GM23248 (cell line): ENCODE measurements around the gene RHOT2. TPM values are rescaled to one million over a fixed set of nuclear protein-coding genes. Genes with fewer than 3 reads are reported as not detected.

ENCODE experiments used
- DNase-seq: peaks from one replicate; pipeline ENCODE4 v3.0.0-alpha.2; 2015
- H2AFZ ChIP-seq: fragments of 200-600 bp; sonication (generic); 2 replicates; pipeline ENCODE4 v1.6.1; 2016; ENCODE audit warnings: antibody characterized with exemption
- H3F3A ChIP-seq: fragments of 200-600 bp; sonication (generic); 2 replicates; pipeline ENCODE4 v1.6.1; 2016; ENCODE audit warnings: mild to moderate bottlenecking, antibody characterized with exemption, mixed run types; ENCODE audit not compliant: insufficient read depth
- H3K27ac ChIP-seq: fragments of 200-600 bp; sonication (generic); 2 replicates; pipeline ENCODE4 v1.5.1; 2016; ENCODE audit warnings: mild to moderate bottlenecking
- H3K27me3 ChIP-seq: fragments of 200-600 bp; sonication (generic); replicated peaks from 2 replicates; pipeline ENCODE4 v1.6.1; 2016; ENCODE audit warnings: mild to moderate bottlenecking; ENCODE audit not compliant: insufficient read depth
- H3K36me3 ChIP-seq: fragments of 200-600 bp; sonication (generic); 2 replicates; pipeline ENCODE4 v1.6.1; 2016; ENCODE audit warnings: low read depth, mild to moderate bottlenecking
- H3K4me1 ChIP-seq: fragments of 200-600 bp; sonication (generic); 2 replicates; pipeline ENCODE4 v1.6.1; 2016; ENCODE audit warnings: mild to moderate bottlenecking; ENCODE audit not compliant: insufficient read depth
- H3K4me2 ChIP-seq: fragments of 200-600 bp; sonication (generic); one replicate; pipeline ENCODE4 v1.6.1; 2016; ENCODE audit warnings: mild to moderate bottlenecking; ENCODE audit not compliant: unreplicated experiment
- H3K4me3 ChIP-seq: fragments of 200-600 bp; sonication (generic); 2 replicates; pipeline ENCODE4 v1.5.1; 2016; ENCODE audit warnings: mild to moderate bottlenecking
- H3K79me2 ChIP-seq: fragments of 200-600 bp; sonication (generic); 2 replicates; pipeline ENCODE4 v1.6.1; 2016; ENCODE audit warnings: mild to moderate bottlenecking; ENCODE audit not compliant: insufficient read depth
- H3K9ac ChIP-seq: fragments of 200-600 bp; sonication (generic); 2 replicates; pipeline ENCODE4 v1.6.1; 2016; ENCODE audit warnings: mild to moderate bottlenecking
- H3K9me2 ChIP-seq: fragments of 200-600 bp; sonication (generic); 2 replicates; pipeline ENCODE4 v1.6.1; 2016; ENCODE audit warnings: mixed run types, mild to moderate bottlenecking, moderate library complexity; ENCODE audit not compliant: insufficient read depth
- H3K9me3 ChIP-seq: fragments of 200-600 bp; sonication (generic); one replicate; pipeline ENCODE4 v1.6.1; 2017; ENCODE audit warnings: low read depth
- H4K20me1 ChIP-seq: fragments of 200-600 bp; sonication (generic); 2 replicates; pipeline ENCODE4 v1.6.0; 2016; ENCODE audit not compliant: insufficient read depth
- EZH2 ChIP-seq: fragments of 200-600 bp; sonication (generic); IDR thresholded peaks from 2 replicates; pipeline ENCODE4 v1.6.1; 2018; ENCODE audit warnings: antibody characterized with exemption, mild to moderate bottlenecking; ENCODE audit not compliant: insufficient read depth, poor library complexity, severe bottlenecking
- EZH2phosphoT487 ChIP-seq: fragments of 200-600 bp; sonication (generic); IDR thresholded peaks from 2 replicates; pipeline ENCODE4 v1.6.1; 2018; ENCODE audit warnings: antibody characterized with exemption, moderate library complexity, mild to moderate bottlenecking, low read depth; ENCODE audit not compliant: insufficient read depth
- WGBS, 2 experiments: methylation state at CpG; one replicate each; pipeline ENCODE4 v1.1.6; 2015 to 2017; ENCODE audit warnings: low lambda C conversion rate in 2 of 2, low coverage in 1 of 2; ENCODE audit errors: missing lambda C conversion rate in 2 of 2; 5-methylcytosine and 5-hydroxymethylcytosine counted together
- in situ Hi-C: fragments of 300-500 bp; cut with MboI; formaldehyde crosslinking; loops from 2 replicates; pipeline ENCODE4 v1.15.0; 2020
- polyA plus RNA-seq: library from polyadenylated mRNA; unstranded; fragments of >200 nt; fragmentation: Nextera tagmentation; extraction: Ambion mirVana; gene quantifications from 2 replicates; pipeline ENCODE4 v1.2.1, GENCODE V29; 2016
- total RNA-seq: library from RNA; depleted of rRNA; stranded (reverse); fragments of >200 nt; shearing (Covaris generic); gene quantifications from 2 replicates; pipeline ENCODE4 v1.2.3, GENCODE V29; 2014

RHOT2 gene
- total and polyA plus RNA-seq, 2 experiments from 2014 or later: 65.9 to 70.0 TPM

GRCh38 chr16:676913-677312 is 9.0 kb downstream of the RHOT2 start:
- H2AFZ ChIP-seq: no peak overlapping the region
- in situ Hi-C loops: no loop called here
- peaks cover 13% of the 10 kb centered on the region for H3K79me2 ChIP-seq
- no peaks in the 10 kb centered on the region for H4K20me1 ChIP-seq
- H3K4me2 ChIP-seq: no peak overlapping the region
- no peaks in the 10 kb centered on the region for H3K9me3 ChIP-seq
- H3K9ac ChIP-seq: no peak overlapping the region
- no peaks in the 10 kb centered on the region for H3K27me3 ChIP-seq
- peaks cover 3% of the 10 kb centered on the region; the same call in 1 of the 2 replicates for H3K36me3 ChIP-seq
- H3K4me1 ChIP-seq: peaks cover 7% of the 10 kb centered on the region
- H3K9me2 ChIP-seq: no peaks in the 10 kb centered on the region
- peaks cover 7% of the 10 kb centered on the region; the same call in 1 of the 2 replicates for H3F3A ChIP-seq
- DNase-seq: no peak
- no peak overlapping the region for H3K27ac ChIP-seq
- TF ChIP-seq EZH2 (no peak), EZH2phosphoT487 (no peak)
- no peak overlapping the region for H3K4me3 ChIP-seq
- 74 to 83% methylated on average over 23 of the region's 23 CpGs for WGBS, 2 experiments

- no peak for TF ChIP-seq EZH2
- no peak for TF ChIP-seq EZH2phosphoT487
- Histone ChIP-seq H3K27ac (no peak overlapping the region), H2AFZ (no peak overlapping the region), H3K27me3 (no peaks in the 10 kb centered on the region), H3K4me1 (peaks cover 10% of the 10 kb centered on the region), H3K9me3 (no peaks in the 10 kb centered on the region), H3K36me3 (peaks cover 10% of the 10 kb centered on the region; the same call in 1 of the 2 replicates), H4K20me1 (no peaks in the 10 kb centered on the region), H3K4me3 (no peak overlapping the region), H3K79me2 (peaks cover 19% of the 10 kb centered on the region), H3K9me2 (no peaks in the 10 kb centered on the region), H3K4me2 (no peak overlapping the region), H3K9ac (no peak overlapping the region), H3F3A (peaks cover 13% of the 10 kb centered on the region; the same call in 1 of the 2 replicates)
- DNase-seq: no peak
- WGBS, 2 experiments: 53 to 64% methylated on average over 43 to 45 of the region's 57 CpGs
- in situ Hi-C loops: no loop called here
Measured at GRCh38 chr16:677316-678190, 9.6 kb downstream of the RHOT2 start.

- 63 to 65% methylated on average over 19 to 21 of the region's 21 CpGs for WGBS, 2 experiments
- peaks cover 27% of the 10 kb centered on the region for H3K79me2 ChIP-seq
- TF ChIP-seq EZH2phosphoT487 (no peak), EZH2 (no peak)
- peaks cover 11% of the 10 kb centered on the region; the same call in 1 of the 2 replicates for H3K36me3 ChIP-seq
- no peak overlapping the region for H3K4me2 ChIP-seq
- no peaks in the 10 kb centered on the region for H3K9me2 ChIP-seq
- H2AFZ ChIP-seq: no peak overlapping the region
- no peaks in the 10 kb centered on the region for H3K9me3 ChIP-seq
- H3K9ac ChIP-seq: no peak overlapping the region
- H3K27ac ChIP-seq: no peak overlapping the region
- H3F3A ChIP-seq: peaks cover 15% of the 10 kb centered on the region; the same call in 1 of the 2 replicates
- H3K4me1 ChIP-seq: peaks cover 14% of the 10 kb centered on the region
- no peak for DNase-seq
- in situ Hi-C loops: no loop called here
- no peaks in the 10 kb centered on the region for H3K27me3 ChIP-seq
- no peaks in the 10 kb centered on the region for H4K20me1 ChIP-seq
- H3K4me3 ChIP-seq: no peak overlapping the region
Measured at GRCh38 chr16:678209-678857, 10.4 kb downstream of the RHOT2 start.

- Histone ChIP-seq H3K4me2 (peak overlapping the region; percentile 70), H3K79me2 (peaks cover 32% of the 10 kb centered on the region), H3K4me1 (peaks cover 15% of the 10 kb centered on the region), H2AFZ (peak overlapping the region; percentile 84), H3K27me3 (no peaks in the 10 kb centered on the region), H3K27ac (no peak overlapping the region), H3K36me3 (peaks cover 11% of the 10 kb centered on the region; the same call in 1 of the 2 replicates), H3K9me2 (no peaks in the 10 kb centered on the region), H3K9ac (peak overlapping the region; percentile 62), H3F3A (peaks cover 15% of the 10 kb centered on the region; the same call in 1 of the 2 replicates), H3K9me3 (no peaks in the 10 kb centered on the region), H4K20me1 (no peaks in the 10 kb centered on the region), H3K4me3 (peak overlapping the region; percentile 74)
- in situ Hi-C loops: no loop called here
- 17 to 23% methylated on average over 40 to 45 of the region's 52 CpGs for WGBS, 2 experiments
- TF ChIP-seq EZH2phosphoT487: no peak
- TF ChIP-seq EZH2: no peak
- DNase-seq: peak; percentile 64
Measured at GRCh38 chr16:678858-679813, 11.2 kb downstream of the RHOT2 start.
